Naive B cell (primary cell): ENCODE measurements around the gene DHCR24. TPM values are rescaled to one million over a fixed set of nuclear protein-coding genes. Genes with fewer than 3 reads are reported as not detected.
A peak's percentile ranks its signal among the peaks of the same experiment; 100 is the strongest.
"Not testable (repeated sequence)": the region's sequence is repeated elsewhere in the genome, so short reads cannot be mapped to it uniquely, and the experiment has no call there.

Experiments used
- ATAC-seq, 2 donors: fragments of 150-1000 bp; cut with Tn5 transposase; 2 replicates each; pipeline ENCODE4 v1.10.0; 2021; ENCODE audit warnings: low read depth in 2 of 2, mild to moderate bottlenecking in 2 of 2, moderate library complexity in 2 of 2
- DNase-seq: peaks from one replicate; pipeline ENCODE4 v3.0.0; 2022
- H3K27ac Mint-ChIP-seq, 6 donors: one replicate each; pipeline ENCODE4 v1.8.0; 2020 to 2022; ENCODE audit warnings: mild to moderate bottlenecking in 6 of 6, mixed read lengths in 6 of 6, moderate library complexity in 5 of 6, inconsistent platforms in 2 of 6
- H3K27me3 Mint-ChIP-seq, 3 donors: one replicate each; pipeline ENCODE4 v1.8.0; 2021 to 2022; ENCODE audit warnings: mixed read lengths in 3 of 3, mild to moderate bottlenecking in 1 of 3
- H3K36me3 Mint-ChIP-seq, 2 donors: one replicate each; pipeline ENCODE4 v1.8.0; 2020 to 2022; ENCODE audit warnings: mixed read lengths in 2 of 2, inconsistent platforms in 1 of 2, mild to moderate bottlenecking in 1 of 2
- H3K4me1 Mint-ChIP-seq, 3 donors: one replicate each; pipeline ENCODE4 v1.8.0; 2020 to 2022; ENCODE audit warnings: mixed read lengths in 3 of 3, inconsistent platforms in 1 of 3, mild to moderate bottlenecking in 1 of 3, moderate library complexity in 1 of 3
- H3K4me3 Mint-ChIP-seq, 8 donors: one replicate each; pipeline ENCODE4 v1.8.0; 2020 to 2022; ENCODE audit warnings: mild to moderate bottlenecking in 8 of 8, mixed read lengths in 8 of 8, moderate library complexity in 8 of 8, inconsistent platforms in 2 of 8
- H3K9me3 Mint-ChIP-seq, 7 donors: one replicate each; pipeline ENCODE4 v1.8.0; 2020 to 2022; ENCODE audit warnings: mixed read lengths in 7 of 7, mild to moderate bottlenecking in 5 of 7, inconsistent platforms in 2 of 7, moderate library complexity in 1 of 7
- polyA plus RNA-seq, 6 donors: library from polyadenylated mRNA; unstranded; fragments of 300-500 nt; fragmentation: Illumina TruSeq; gene quantifications; one replicate each; pipeline ENCODE4 v1.2.3, GENCODE V29; 2021; ENCODE audit warnings: low read depth in 6 of 6

DHCR24 gene
- polyA plus RNA-seq, 6 donors from 2014 or later: 0.21 to 8.3 (median 1.1) TPM; not detected in 1

GRCh38 chr1:54884135-54884586 lies 2.8 kb downstream of the DHCR24 start:
- Mint-ChIP-seq H3K4me3 (peak overlapping the region in 2 of 8 donors; percentile 5 to 42), H3K27ac (peak overlapping the region in 1 of 6 donors; percentile 48), H3K36me3 (peaks cover 0 to 9% of the 10 kb centered on the region in 2 donors), H3K9me3 (peaks cover 0 to 8% (median 2%) of the 10 kb centered on the region in 7 donors), H3K27me3 (peaks cover 21 to 45% (median 25%) of the 10 kb centered on the region in 3 donors), H3K4me1 (peaks cover 16 to 39% (median 26%) of the 10 kb centered on the region in 3 donors)
- DNase-seq: no peak
- no peak for ATAC-seq

DNA sequence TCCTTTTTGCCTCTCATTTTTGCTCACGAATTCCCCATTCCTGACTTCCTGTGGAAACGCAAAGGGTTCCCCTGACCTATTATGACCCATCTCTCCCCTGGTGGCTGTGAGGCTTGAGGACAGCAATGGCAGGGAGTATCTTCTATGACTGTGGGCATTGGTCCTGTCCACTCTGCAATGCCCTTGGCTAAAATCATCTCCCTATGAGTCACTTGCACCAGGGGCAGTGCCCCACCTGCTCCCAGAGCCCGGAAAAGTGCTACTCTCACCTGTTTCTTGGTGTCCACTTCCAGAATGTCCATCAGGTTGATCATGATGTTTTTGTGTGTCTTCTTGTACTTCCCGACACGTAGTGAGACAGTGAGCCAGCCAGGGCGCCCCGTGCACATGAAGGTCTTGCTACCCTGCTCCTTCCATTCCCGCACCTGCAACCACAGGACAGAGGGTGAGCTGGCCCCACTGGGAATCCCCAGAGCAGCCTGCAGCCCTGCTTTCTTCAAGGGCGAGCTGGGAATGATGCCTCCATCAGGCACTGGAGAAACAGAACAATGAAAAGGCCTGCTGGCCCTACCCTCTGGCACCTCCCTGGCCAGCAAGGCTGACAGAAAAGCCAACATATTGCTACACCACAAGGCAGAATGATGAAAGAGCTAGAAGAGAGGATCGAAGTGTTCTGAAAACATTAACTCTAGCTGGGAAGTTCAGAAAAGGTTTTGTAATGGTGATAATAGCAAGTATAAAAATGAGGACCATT lies 3.5 kb downstream of the DHCR24 start:
- peaks cover 0 to 9% of the 10 kb centered on the region in 2 donors for H3K36me3 Mint-ChIP-seq
- peak overlapping the region in 1 of 6 donors; percentile 3 for H3K27ac Mint-ChIP-seq
- DNase-seq: no peak
- peaks cover 16 to 39% (median 26%) of the 10 kb centered on the region in 3 donors for H3K4me1 Mint-ChIP-seq
- peak overlapping the region in 1 of 8 donors; percentile 30 for H3K4me3 Mint-ChIP-seq
- no peak for ATAC-seq
- peaks cover 0 to 8% (median 3%) of the 10 kb centered on the region in 7 donors for H3K9me3 Mint-ChIP-seq
- peaks cover 19 to 40% (median 21%) of the 10 kb centered on the region in 3 donors for H3K27me3 Mint-ChIP-seq

DNA sequence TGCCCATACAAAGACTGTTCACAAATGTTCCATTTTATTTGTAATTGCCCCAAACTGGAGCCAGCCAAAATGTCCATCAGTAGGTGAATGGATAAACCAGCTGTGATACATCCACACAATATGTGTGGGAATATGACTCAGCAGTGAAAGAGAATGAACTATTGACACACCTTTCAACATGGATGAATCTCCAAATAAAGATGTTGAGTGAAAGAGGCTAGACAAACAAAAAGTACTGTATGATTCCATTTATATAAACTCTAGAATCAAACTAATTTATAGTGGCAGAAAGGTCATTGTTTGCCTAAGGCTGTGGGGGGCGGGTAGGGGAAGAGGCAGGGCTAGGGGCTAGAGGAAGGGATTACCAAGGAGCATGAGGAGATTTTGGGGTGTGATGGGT lies 4.5 kb downstream of the DHCR24 start:
- ATAC-seq (no peak), DNase-seq (no peak)
- peaks cover 0 to 9% of the 10 kb centered on the region in 2 donors for H3K36me3 Mint-ChIP-seq
- no peak overlapping the region for H3K27ac Mint-ChIP-seq
- H3K9me3 Mint-ChIP-seq: peaks cover 0 to 10% (median 2%) of the 10 kb centered on the region in 7 donors
- no peak overlapping the region for H3K4me3 Mint-ChIP-seq
- H3K4me1 Mint-ChIP-seq: peaks cover 16 to 31% (median 16%) of the 10 kb centered on the region in 3 donors
- peaks cover 11 to 30% (median 16%) of the 10 kb centered on the region in 3 donors for H3K27me3 Mint-ChIP-seq

DNA sequence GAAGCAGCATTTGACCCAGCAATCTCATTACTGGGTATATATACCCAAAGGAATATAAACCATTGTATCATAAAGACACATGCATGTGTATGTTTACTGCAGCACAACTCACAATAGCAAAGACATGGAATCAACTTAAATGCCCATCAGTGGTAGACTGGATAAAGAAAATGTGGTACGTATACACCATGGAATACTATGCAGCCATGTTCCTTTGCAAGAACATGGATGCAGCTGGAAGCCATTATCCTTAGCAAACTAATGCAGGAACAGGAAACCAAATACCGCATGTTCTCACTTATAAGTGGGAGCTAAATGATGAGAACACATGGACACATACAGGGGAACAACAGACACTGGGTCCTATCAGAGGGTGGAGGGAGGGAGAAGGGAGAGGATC lies 5.4 kb downstream of the DHCR24 start:
- H3K36me3 Mint-ChIP-seq, H3K4me3 Mint-ChIP-seq, DNase-seq, ATAC-seq, H3K9me3 Mint-ChIP-seq: not testable (repeated sequence)
- H3K27me3 Mint-ChIP-seq: peaks cover 8 to 24% (median 11%) of the 10 kb centered on the region in 3 donors
- peak overlapping the region in 1 of 6 donors; percentile 43 for H3K27ac Mint-ChIP-seq
- H3K4me1 Mint-ChIP-seq: peaks cover 11 to 27% (median 12%) of the 10 kb centered on the region in 3 donors

DNA sequence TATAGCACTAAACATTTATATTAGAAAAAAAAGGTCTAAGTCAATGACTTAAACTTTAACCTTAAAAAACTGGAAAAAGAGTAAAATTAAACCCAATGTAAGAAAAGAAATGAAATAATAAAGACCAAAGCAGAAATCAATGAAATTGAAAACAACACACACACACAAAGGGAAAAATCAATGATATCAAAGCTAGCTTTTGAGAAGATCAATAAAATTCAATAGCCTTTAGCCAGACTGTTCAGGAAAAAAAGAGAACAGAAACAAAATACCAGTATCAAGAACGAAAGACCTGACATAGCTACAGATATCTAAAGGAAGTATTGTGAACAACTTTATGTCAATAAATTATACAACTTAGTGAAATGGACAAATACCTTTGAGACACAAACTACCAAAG lies 7.1 kb downstream of the DHCR24 start:
- no peak for DNase-seq
- peaks cover 0 to 10% (median 2%) of the 10 kb centered on the region in 7 donors for H3K9me3 Mint-ChIP-seq
- H3K27ac Mint-ChIP-seq: peak overlapping the region in 1 of 6 donors; percentile 44
- peaks cover 0 to 11% (median 10%) of the 10 kb centered on the region in 3 donors for H3K27me3 Mint-ChIP-seq
- no peak overlapping the region for H3K4me3 Mint-ChIP-seq
- peaks cover 0 to 14% (median 0%) of the 10 kb centered on the region in 3 donors for H3K4me1 Mint-ChIP-seq
- H3K36me3 Mint-ChIP-seq: peaks cover 0 to 17% of the 10 kb centered on the region in 2 donors
- no peak for ATAC-seq

GRCh38 chr1:54876814-54877213 lies 10.2 kb downstream of the DHCR24 start:
- Mint-ChIP-seq H3K4me1 (peaks cover 0 to 6% (median 0%) of the 10 kb centered on the region in 3 donors), H3K9me3 (peaks cover 0 to 10% (median 2%) of the 10 kb centered on the region in 7 donors), H3K36me3 (peaks cover 0 to 19% of the 10 kb centered on the region in 2 donors)

DNA sequence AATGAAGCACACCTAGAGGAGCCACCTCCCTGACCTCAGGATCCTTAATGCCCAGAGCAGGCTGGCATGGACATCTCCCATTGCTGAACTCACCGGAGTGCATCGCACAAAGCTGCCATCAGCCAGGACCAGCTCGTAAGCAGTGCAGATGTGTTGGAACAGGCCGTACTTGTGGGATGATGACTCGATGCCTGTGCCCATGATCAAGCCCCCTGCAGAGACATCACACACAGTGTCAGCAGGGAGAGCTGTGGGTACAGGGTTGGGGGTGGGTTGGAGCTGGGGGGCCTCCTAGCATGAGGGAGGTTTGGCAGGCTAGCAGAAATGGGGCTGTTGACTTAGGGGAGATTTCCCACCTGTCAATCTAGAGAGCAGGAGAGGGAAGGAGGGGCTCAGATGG lies 12.0 kb downstream of the DHCR24 start:
- Mint-ChIP-seq H3K4me3 (no peak overlapping the region), H3K9me3 (peaks cover 0 to 7% (median under 1%) of the 10 kb centered on the region in 7 donors), H3K27ac (no peak overlapping the region), H3K36me3 (peaks cover 0 to 17% of the 10 kb centered on the region in 2 donors), H3K4me1 (peaks cover 0 to 6% (median 0%) of the 10 kb centered on the region in 3 donors), H3K27me3 (no peaks in the 10 kb centered on the region)
- DNase-seq (no peak), ATAC-seq (no peak)

More at GRCh38 chr1:54876814-54877213, 10.2 kb downstream of the DHCR24 start:
- Mint-ChIP-seq H3K27me3 (no peaks in the 10 kb centered on the region), H3K4me3 (no peak overlapping the region), H3K27ac (no peak overlapping the region)
- DNase-seq (no peak), ATAC-seq (no peak)

DNA sequence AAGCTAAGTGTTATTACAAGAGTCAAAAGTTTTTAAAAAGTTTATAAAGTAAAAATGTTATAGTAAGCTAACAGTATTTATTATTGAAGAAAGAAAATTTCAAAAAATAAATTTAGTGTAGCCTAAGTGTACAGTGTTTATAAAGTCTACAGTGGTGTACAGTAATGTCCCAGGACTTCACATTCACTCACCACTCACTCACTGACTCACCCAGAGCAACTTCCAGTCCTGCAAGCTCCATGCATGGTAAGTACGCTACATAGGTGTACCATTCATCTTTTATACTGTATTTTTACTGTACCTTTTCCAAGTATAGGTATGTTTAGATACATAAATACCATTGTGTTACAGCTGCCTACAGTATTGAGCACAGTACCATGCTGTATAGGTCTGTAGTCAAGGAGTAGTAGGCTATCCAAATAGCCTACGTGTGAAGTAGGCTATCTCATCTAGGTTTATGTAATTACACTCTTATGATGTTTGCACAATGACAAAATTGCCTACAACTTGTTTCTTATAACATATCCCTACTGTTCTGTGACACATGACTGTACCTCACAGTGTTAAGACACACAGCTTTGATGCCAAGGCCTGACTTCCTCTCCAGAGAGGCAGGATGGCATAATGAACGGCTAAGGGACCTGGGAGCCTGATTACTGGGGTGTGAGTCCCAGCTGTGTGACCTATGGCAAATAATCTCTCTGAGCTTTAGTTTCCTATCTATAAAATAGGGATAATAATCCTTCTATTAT lies 12.7 kb downstream of the DHCR24 start:
- peaks cover 0 to 4% (median 0%) of the 10 kb centered on the region in 3 donors for H3K4me1 Mint-ChIP-seq
- no peaks in the 10 kb centered on the region for H3K27me3 Mint-ChIP-seq
- no peak for ATAC-seq
- peaks cover 0 to 4% (median 0%) of the 10 kb centered on the region in 7 donors for H3K9me3 Mint-ChIP-seq
- H3K4me3 Mint-ChIP-seq: no peak overlapping the region
- DNase-seq: no peak
- peaks cover 0 to 10% of the 10 kb centered on the region in 2 donors for H3K36me3 Mint-ChIP-seq
- no peak overlapping the region for H3K27ac Mint-ChIP-seq

- Mint-ChIP-seq H3K4me1 (peaks cover 0 to 4% (median 0%) of the 10 kb centered on the region in 3 donors), H3K36me3 (peaks cover 0 to 19% of the 10 kb centered on the region in 2 donors), H3K27ac (no peak overlapping the region), H3K9me3 (no peaks in the 10 kb centered on the region), H3K4me3 (no peak overlapping the region), H3K27me3 (no peaks in the 10 kb centered on the region)
- DNase-seq (no peak), ATAC-seq (no peak)
These were observed 15.0 kb downstream of the DHCR24 start for GRCh38 chr1:54872036-54872331.

GRCh38 chr1:54871275-54872035 lies 15.5 kb downstream of the DHCR24 start:
- Mint-ChIP-seq H3K9me3 (no peaks in the 10 kb centered on the region), H3K27me3 (no peaks in the 10 kb centered on the region), H3K4me1 (peaks cover 0 to 4% (median 0%) of the 10 kb centered on the region in 3 donors), H3K4me3 (no peak overlapping the region), H3K36me3 (peaks cover 0 to 19% of the 10 kb centered on the region in 2 donors), H3K27ac (no peak overlapping the region)
- ATAC-seq: no peak
- DNase-seq: no peak

DNA sequence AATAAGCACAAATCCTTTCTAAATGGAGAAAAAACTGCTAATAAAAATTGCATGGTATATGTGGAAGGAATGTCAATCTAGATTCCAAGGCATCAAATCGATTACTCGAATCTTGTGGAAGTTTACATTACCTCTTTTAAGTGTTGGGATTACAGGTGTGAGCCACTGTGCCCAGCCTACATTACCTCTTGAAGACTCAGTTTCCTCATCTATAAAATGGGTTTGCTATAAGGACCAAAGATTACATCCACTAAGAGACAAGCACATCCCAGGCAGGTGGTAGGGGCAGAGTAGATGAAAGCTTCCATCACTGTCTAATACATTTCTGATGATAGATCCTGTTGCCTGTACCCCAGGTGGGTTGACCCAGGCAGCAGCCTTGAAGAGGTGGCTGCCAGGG lies 16.1 kb downstream of the DHCR24 start:
- peaks cover 0 to 19% of the 10 kb centered on the region in 2 donors for H3K36me3 Mint-ChIP-seq

DNA sequence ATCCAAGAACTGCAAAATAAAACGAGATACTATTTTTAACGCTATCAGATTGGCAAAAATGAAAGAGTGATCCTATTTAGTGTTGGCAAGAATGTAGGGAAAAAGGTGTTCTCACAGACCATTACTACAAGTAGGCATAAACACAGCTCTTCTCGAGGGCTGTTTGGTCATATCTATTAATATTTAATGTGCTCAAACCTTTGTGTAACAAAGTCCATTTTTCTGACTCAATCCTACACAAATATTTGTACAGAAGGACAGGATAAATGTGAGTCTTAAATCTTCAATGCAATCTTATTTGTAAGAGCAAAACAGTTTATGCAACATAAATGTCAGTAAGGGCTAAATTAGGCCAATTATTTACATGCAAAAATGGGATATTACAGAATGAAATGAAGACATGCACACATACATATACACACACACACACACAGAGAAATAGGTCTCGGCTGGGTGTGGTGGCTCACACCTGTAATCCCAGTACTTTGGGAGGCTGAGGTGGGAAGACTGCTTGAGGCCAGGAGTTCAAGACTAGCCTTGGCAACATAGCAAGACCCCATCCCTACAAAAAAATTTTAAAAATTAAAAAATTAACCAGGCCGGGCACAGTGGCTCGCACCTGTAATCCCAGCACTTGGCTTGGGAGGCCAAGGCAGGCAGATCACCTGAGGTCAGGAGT lies 17.7 kb downstream of the DHCR24 start:
- DNase-seq (no peak), ATAC-seq (no peak)
- peaks cover 0 to 17% of the 10 kb centered on the region in 2 donors for H3K36me3 Mint-ChIP-seq
- no peaks in the 10 kb centered on the region for H3K4me1 Mint-ChIP-seq
- no peaks in the 10 kb centered on the region for H3K27me3 Mint-ChIP-seq
- no peak overlapping the region for H3K4me3 Mint-ChIP-seq
- no peak overlapping the region for H3K27ac Mint-ChIP-seq
- no peaks in the 10 kb centered on the region for H3K9me3 Mint-ChIP-seq

More for the DNA sequence above, 16.1 kb downstream of the DHCR24 start:
- Mint-ChIP-seq H3K4me1 (peaks cover 0 to 4% (median 0%) of the 10 kb centered on the region in 3 donors), H3K27me3 (no peaks in the 10 kb centered on the region), H3K9me3 (no peaks in the 10 kb centered on the region), H3K27ac (no peak overlapping the region), H3K4me3 (no peak overlapping the region)
- no peak for DNase-seq
- no peak for ATAC-seq
